Hematopoietic multipotent progenitor cell (in vitro differentiated cells): Measurements from ENCODE around the gene MRPL38. TPM values are rescaled to one million over a fixed set of nuclear protein-coding genes. Genes with fewer than 3 reads are reported as not detected.
A peak's percentile ranks its signal among the peaks of the same experiment; 100 is the strongest.

ENCODE experiments used
- DNase-seq, 3 donors: peaks; one replicate each; pipeline ENCODE4 v3.0.0-alpha.2; 2011 to 2015; ENCODE audit warnings: low read depth in 2 of 3, low spot score in 2 of 3
- total RNA-seq: library from RNA; depleted of rRNA; stranded (reverse); fragments of >200 nt; gene quantifications from one replicate; pipeline ENCODE4 v1.2.3, GENCODE V29; 2012

Gene MRPL38
- 48.7 TPM for total RNA-seq

- peak; percentile 93 to 97 (median 95) for DNase-seq
These were observed at the start of gene MRPL38 for GRCh38 chr17:75904749-75905521. Gene MRPL38, minus strand, starts transcription at chr17:75904884. Its CDS starts 9 bp downstream, at chr17:75904875.

GRCh38 chr17:75950855-75951554, 46.3 kb upstream of the MRPL38 start:
- peak in 1 of 3 donors; percentile 23 for DNase-seq

- DNase-seq = no peak
These were observed 45.7 kb upstream of the MRPL38 start for GRCh38 chr17:75950421-75950820.

GRCh38 chr17:75945211-75945610, 40.5 kb upstream of the MRPL38 start:
- no peak for DNase-seq

GRCh38 chr17:75943491-75943890, 38.8 kb upstream of the MRPL38 start:
- DNase-seq = no peak

GRCh38 chr17:75942473-75942872, 37.8 kb upstream of the MRPL38 start:
- DNase-seq = no peak

GRCh38 chr17:75941442-75941819, 36.7 kb upstream of the MRPL38 start:
- DNase-seq = no peak

- DNase-seq = peak; percentile 65 to 88 (median 84)
These were observed 36.2 kb upstream of the MRPL38 start, which contains the start of gene FBF1 for GRCh38 chr17:75940727-75941441. Gene FBF1, minus strand, starts transcription at chr17:75941042. Its CDS starts 2,893 bp downstream, at chr17:75938149.

GRCh38 chr17:75937652-75938051, 33.0 kb upstream of the MRPL38 start:
- DNase-seq = no peak

GRCh38 chr17:75933808-75934207, 29.1 kb upstream of the MRPL38 start:
- DNase-seq = no peak

GRCh38 chr17:75932852-75933251, 28.2 kb upstream of the MRPL38 start:
- DNase-seq = no peak

GRCh38 chr17:75931062-75931461, 26.4 kb upstream of the MRPL38 start:
- DNase-seq = no peak

GRCh38 chr17:75927286-75927922, 22.7 kb upstream of the MRPL38 start:
- peak in 1 of 3 donors; percentile 38 for DNase-seq

GRCh38 chr17:75926456-75926855, 21.8 kb upstream of the MRPL38 start:
- no peak for DNase-seq

GRCh38 chr17:75925912-75926311, 21.2 kb upstream of the MRPL38 start:
- no peak for DNase-seq

- DNase-seq = no peak
These were observed 20.4 kb upstream of the MRPL38 start for GRCh38 chr17:75925103-75925502.

GRCh38 chr17:75922963-75923874, 18.5 kb upstream of the MRPL38 start:
- no peak for DNase-seq

- no peak for DNase-seq
These were observed 17.7 kb upstream of the MRPL38 start for GRCh38 chr17:75922173-75922961.

- DNase-seq = no peak
These were observed 16.9 kb upstream of the MRPL38 start for GRCh38 chr17:75921596-75921995.
